PC-9 (cell line): Measurements from ENCODE around the gene ZNF423. TPM values are rescaled to one million over a fixed set of nuclear protein-coding genes. Genes with fewer than 3 reads are reported as not detected.

Experiments used
- BruUV-seq: library from RNA; stranded (reverse); fragments of 400-500 nt; replicated peaks from 2 replicates; lab custom pipeline; 2021; lab: Mats Ljungman, UMichigan
- CTCF ChIA-PET: fragments of 300-600 bp; sonication (Branson Sonifier 250); formaldehyde crosslinking; loops from one replicate; lab custom pipeline; 2022; ENCODE audit warnings: antibody characterized with exemption; lab: Charles Lee
- POLR2A ChIA-PET: fragments of 300-600 bp; sonication (Branson Sonifier 250); formaldehyde crosslinking; loops from one replicate; lab custom pipeline; 2022; ENCODE audit warnings: antibody characterized with exemption; ENCODE audit not compliant: unreplicated experiment; lab: Charles Lee
- DNase-seq, 2 experiments: peaks; one replicate each; pipeline versions ENCODE4 v3.0.0 to v3.0.0-alpha.2; 2015 to 2022; ENCODE audit warnings: mixed read lengths in 1 of 2
- H2AFZ ChIP-seq: fragments of 200-600 bp; sonication (generic); 2 replicates; pipeline ENCODE4 v1.8.1; 2017; ENCODE audit warnings: antibody characterized with exemption
- H3F3A ChIP-seq: fragments of 200-600 bp; sonication (generic); 2 replicates; pipeline ENCODE4 v1.8.1; 2017; ENCODE audit warnings: antibody characterized with exemption, mild to moderate bottlenecking, low read depth; ENCODE audit not compliant: insufficient read depth
- H3K27ac ChIP-seq: fragments of 200-600 bp; sonication (generic); 2 replicates; pipeline ENCODE4 v1.6.1; 2016; ENCODE audit warnings: mixed run types
- H3K27me3 ChIP-seq: fragments of 200-600 bp; sonication (generic); 2 replicates; pipeline ENCODE4 v1.6.1; 2016; ENCODE audit warnings: low read depth, mixed run types; ENCODE audit not compliant: insufficient read depth
- H3K36me3 ChIP-seq: fragments of 200-600 bp; sonication (generic); 2 replicates; pipeline ENCODE4 v1.6.1; 2016; ENCODE audit warnings: low read depth, mixed run types
- H3K4me1 ChIP-seq: fragments of 200-600 bp; sonication (generic); replicated peaks from 2 replicates; pipeline ENCODE4 v1.6.1; 2016; ENCODE audit warnings: mixed run types; ENCODE audit not compliant: insufficient read depth
- H3K4me2 ChIP-seq: fragments of 200-600 bp; sonication (generic); 2 replicates; pipeline ENCODE4 v1.6.1; 2017; ENCODE audit warnings: mixed run types
- H3K4me3 ChIP-seq: fragments of 200-600 bp; sonication (generic); 2 replicates; pipeline ENCODE4 v1.6.1; 2016; ENCODE audit warnings: mixed run types
- H3K79me2 ChIP-seq: fragments of 200-600 bp; sonication (generic); 2 replicates; pipeline ENCODE4 v1.6.1; 2017; ENCODE audit warnings: low read depth, mixed run types
- H3K9me2 ChIP-seq: fragments of 200-600 bp; sonication (generic); 2 replicates; pipeline ENCODE4 v1.8.1; 2017; ENCODE audit warnings: mild to moderate bottlenecking; ENCODE audit not compliant: insufficient read depth
- H3K9me3 ChIP-seq: fragments of 200-600 bp; sonication (generic); 2 replicates; pipeline ENCODE4 v1.8.1; 2016; ENCODE audit warnings: low read depth; ENCODE audit not compliant: insufficient read depth
- H4K20me1 ChIP-seq: fragments of 200-600 bp; sonication (generic); 2 replicates; pipeline ENCODE4 v1.8.1; 2017; ENCODE audit not compliant: insufficient read depth
- EZH2 ChIP-seq: fragments of 200-600 bp; sonication (generic); IDR thresholded peaks from 2 replicates; pipeline ENCODE4 v1.8.0; 2017; ENCODE audit warnings: antibody characterized with exemption, low read depth
- intact Hi-C: fragments of 100-400 bp; cut with micrococcal nuclease; formaldehyde crosslinking; loops from one replicate; pipeline ENCODE4 v1.10.0; 2022; ENCODE audit not compliant: unreplicated experiment
- total RNA-seq: library from RNA; stranded (reverse); gene quantifications from 2 replicates; pipeline ENCODE4 v1.2.3, GENCODE V29; 2021
- TF ChIP-seq, protein P1 (sequence below): fragments of 200-600 bp; sonication (generic); conservative IDR thresholded peaks from 2 replicates; pipeline ENCODE4 v1.6.1; 2017; ENCODE audit warnings: mixed run types, antibody characterized with exemption, mild to moderate bottlenecking, moderate library complexity

ZNF423 gene
- total RNA-seq, 1 experiment from 2014 or later = not detected

DNA sequence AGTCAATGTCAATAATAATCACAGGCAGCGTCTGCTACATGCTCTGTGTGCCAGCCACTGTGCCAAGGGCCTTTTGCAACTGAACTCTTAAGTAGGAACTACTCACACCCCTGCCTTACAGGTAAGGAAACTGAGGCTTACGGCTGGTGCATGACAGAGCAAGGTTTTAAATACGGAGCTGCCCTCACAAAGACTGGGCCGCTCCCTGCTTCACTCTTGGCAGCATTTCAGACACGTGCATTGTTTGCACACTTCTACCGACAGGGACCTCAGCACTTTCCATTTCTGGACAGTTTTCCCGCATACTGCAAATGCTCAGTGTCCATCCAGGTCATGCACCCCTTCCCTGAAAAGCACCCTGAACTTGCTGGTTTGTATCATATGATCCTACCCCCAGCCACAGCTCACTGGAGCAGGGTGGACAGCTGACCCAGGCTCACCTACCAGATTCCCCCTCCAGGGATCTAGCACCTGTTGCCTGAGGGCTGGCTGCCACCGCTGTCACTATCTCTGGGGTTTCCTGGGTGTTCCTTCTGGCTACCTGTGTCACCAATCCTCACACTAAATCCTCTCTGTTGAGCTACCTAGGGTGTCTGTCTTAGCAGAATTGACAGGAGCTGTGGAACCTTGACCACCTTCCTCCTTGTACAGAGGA is 339.4 kb downstream of the ZNF423 start:
- ChIA-PET CTCF (interaction anchor here (0.6 kb wide), 1 partner anchor 1473 kb away, joined by 3 read pairs; no protein-coding TSS in a partner anchor), POLR2A (no interaction called here)
- no peak overlapping the region for H3K27ac ChIP-seq
- intact Hi-C loops = no loop called here
- H3K9me3 ChIP-seq = no peaks in the 10 kb centered on the region
- no TSS peak for BruUV-seq
- H3F3A ChIP-seq = no peaks in the 10 kb centered on the region
- no peak for DNase-seq
- no peaks in the 10 kb centered on the region for H3K9me2 ChIP-seq
- TF ChIP-seq EZH2 = no peak
- TF ChIP-seq, protein P1, sequence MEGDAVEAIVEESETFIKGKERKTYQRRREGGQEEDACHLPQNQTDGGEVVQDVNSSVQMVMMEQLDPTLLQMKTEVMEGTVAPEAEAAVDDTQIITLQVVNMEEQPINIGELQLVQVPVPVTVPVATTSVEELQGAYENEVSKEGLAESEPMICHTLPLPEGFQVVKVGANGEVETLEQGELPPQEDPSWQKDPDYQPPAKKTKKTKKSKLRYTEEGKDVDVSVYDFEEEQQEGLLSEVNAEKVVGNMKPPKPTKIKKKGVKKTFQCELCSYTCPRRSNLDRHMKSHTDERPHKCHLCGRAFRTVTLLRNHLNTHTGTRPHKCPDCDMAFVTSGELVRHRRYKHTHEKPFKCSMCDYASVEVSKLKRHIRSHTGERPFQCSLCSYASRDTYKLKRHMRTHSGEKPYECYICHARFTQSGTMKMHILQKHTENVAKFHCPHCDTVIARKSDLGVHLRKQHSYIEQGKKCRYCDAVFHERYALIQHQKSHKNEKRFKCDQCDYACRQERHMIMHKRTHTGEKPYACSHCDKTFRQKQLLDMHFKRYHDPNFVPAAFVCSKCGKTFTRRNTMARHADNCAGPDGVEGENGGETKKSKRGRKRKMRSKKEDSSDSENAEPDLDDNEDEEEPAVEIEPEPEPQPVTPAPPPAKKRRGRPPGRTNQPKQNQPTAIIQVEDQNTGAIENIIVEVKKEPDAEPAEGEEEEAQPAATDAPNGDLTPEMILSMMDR = no peak
- H2AFZ ChIP-seq = no peak overlapping the region
- H3K79me2 ChIP-seq = no peaks in the 10 kb centered on the region
- peaks cover 84% of the 10 kb centered on the region for H3K27me3 ChIP-seq
- no peaks in the 10 kb centered on the region for H4K20me1 ChIP-seq
- H3K36me3 ChIP-seq = no peaks in the 10 kb centered on the region
- H3K4me3 ChIP-seq = no peak overlapping the region
- no peak overlapping the region for H3K4me2 ChIP-seq
- no peaks in the 10 kb centered on the region for H3K4me1 ChIP-seq

DNA sequence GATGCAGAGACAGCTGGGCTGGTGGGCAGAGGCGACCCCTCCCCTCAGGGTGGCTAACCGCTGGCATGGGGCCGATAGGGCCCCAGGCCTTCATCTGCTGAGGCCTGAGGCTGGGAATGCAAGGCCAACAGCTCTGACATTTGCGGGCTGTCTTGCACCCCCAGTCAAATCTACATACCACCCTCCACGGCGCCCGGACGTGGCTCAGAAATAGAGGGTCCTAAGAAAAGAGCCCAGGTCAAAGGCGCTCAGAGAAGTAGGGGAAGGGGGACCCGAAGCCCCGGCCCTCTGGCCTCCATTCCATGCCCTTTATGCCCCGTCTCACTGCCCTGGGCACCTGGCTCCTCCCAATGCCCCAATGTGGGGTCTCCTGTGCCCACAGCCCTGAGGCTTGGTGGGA is 340.1 kb downstream of the ZNF423 start:
- intact Hi-C loops = no loop called here
- Histone ChIP-seq H3K36me3 (no peaks in the 10 kb centered on the region), H2AFZ (no peak overlapping the region), H4K20me1 (no peaks in the 10 kb centered on the region), H3K4me2 (no peak overlapping the region), H3K27me3 (peaks cover 84% of the 10 kb centered on the region), H3K4me3 (no peak overlapping the region), H3K79me2 (no peaks in the 10 kb centered on the region), H3K9me3 (no peaks in the 10 kb centered on the region), H3K4me1 (no peaks in the 10 kb centered on the region), H3K27ac (no peak overlapping the region), H3K9me2 (no peaks in the 10 kb centered on the region), H3F3A (no peaks in the 10 kb centered on the region)
- no peak for TF ChIP-seq EZH2
- TF ChIP-seq, protein P1 = no peak
- no peak for DNase-seq
- ChIA-PET CTCF (no interaction called here), POLR2A (no interaction called here)
- no TSS peak for BruUV-seq

DNA sequence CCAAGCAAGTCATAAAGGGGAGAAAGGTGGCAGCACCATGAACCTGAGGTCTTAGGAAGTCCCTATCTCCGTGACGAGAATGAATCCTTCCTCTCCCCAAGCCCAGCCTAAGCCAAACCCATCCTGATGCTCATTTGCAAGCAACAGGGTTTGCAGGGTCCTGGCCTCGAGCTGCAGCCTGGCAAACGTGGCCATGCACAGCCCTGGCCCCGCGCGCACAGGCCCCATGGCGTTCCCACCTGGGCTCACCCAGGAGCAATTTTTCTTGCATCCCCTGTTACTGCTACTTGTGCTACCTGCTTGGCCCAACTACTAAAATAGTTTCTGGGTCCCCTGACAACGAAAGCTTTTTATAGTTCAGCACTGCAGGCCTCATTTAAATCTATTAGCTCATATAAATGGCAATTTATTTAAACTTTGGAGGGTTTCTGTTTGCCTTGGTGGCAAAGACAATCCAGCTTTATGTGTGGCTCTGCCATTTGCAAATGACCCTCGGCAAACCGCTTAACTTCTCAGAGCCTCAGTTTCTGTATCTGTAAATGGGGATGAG is 340.8 kb downstream of the ZNF423 start:
- Histone ChIP-seq H3K79me2 (no peaks in the 10 kb centered on the region), H3K27ac (no peak overlapping the region), H3K9me3 (no peaks in the 10 kb centered on the region), H2AFZ (no peak overlapping the region), H3K27me3 (peaks cover 84% of the 10 kb centered on the region), H3K4me3 (no peak overlapping the region), H3F3A (no peaks in the 10 kb centered on the region), H3K4me1 (no peaks in the 10 kb centered on the region), H4K20me1 (no peaks in the 10 kb centered on the region), H3K4me2 (no peak overlapping the region), H3K9me2 (no peaks in the 10 kb centered on the region), H3K36me3 (no peaks in the 10 kb centered on the region)
- CTCF ChIA-PET = no interaction called here
- DNase-seq = no peak
- TF ChIP-seq, protein P1 = no peak
- no peak for TF ChIP-seq EZH2
- intact Hi-C loops = no loop called here
- BruUV-seq = no TSS peak
- POLR2A ChIA-PET = no interaction called here
